NCI-H510A treated with DMSO at 0.1 percent for 48 hours (cell line): ENCODE data around the gene PDPK1.
A peak's percentile ranks its signal among the peaks of the same experiment; 100 is the strongest.
"Not testable (repeated sequence)": the region's sequence is repeated elsewhere in the genome, so short reads cannot be mapped to it uniquely, and the experiment has no call there.

Experiments
- DNase-seq: peaks from one replicate; lab custom pipeline; 2025; lab: John Stamatoyannopoulos, UW

Gene PDPK1

DNA sequence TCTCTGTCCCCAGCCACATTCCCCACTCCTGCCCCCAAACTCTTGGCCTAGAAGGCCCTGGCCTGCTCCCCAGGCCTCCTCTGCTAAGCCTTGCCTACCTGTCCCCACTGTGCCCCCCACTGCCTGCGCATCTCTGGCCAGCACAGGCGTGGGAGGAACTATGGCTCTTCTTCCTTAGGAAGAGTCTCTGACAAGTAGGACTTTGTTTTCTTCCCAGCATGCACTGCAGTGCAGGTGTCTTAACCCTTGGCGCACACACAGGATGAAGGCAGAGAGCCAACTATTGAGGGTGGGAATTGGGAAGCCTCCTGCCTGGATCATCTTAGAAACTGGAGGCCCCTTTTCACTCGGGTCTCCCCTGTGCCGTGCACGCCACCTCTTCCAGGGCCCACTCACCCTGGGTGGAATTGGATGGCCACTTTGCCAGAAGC is 14.0 kb upstream of the PDPK1 start:
- DNase-seq, result no peak

DNA sequence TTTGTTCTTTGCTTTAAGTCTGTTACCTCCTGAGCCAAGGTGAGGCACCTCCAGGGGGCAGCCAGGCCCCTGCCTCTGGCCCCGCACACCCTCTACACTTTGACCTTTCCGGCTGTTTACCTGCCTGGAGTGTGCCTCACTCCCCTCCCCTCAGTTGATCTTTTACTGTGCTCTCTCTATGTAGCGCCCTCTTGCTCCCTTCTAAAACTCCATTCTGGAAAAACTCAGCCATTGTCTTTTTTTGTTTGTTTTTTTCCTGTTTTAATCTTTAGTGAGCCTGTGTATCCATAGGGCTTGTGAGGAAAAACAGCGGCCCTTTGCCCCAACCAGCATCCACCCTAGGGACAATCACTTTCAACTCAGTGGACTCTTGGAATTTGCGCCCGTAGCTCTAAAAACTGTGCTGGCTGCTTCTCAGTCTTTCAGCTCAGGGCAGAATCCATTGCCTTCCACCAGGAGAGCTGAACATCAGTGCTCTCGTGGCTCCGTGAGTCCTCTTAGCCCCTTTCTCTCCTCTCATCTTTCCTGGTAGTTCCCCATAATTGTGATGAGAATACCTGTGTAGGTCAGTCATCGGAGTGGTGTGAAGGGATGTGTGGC is 13.4 kb upstream of the PDPK1 start:
- DNase-seq, result no peak

DNA sequence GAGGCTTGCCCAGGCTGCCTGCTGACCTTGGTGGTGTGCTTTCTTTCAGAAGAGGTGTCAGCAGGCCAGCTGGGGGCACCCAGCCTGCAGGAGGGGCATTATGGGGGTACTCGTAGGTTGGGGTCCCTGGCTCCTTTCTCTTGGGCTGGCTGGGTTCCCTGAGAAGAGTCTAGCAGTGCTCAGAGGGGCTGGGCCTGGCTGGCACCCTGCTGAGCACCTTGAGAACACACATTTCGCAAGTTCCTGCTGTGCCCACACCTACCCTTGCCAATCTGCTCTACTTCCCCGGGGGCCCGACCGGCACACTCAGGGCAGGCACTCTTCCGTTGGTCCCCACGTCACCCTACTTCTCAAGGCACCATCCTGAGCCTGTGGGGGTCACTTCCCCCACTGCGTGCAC is 11.7 kb upstream of the PDPK1 start:
- no peak for DNase-seq

DNA sequence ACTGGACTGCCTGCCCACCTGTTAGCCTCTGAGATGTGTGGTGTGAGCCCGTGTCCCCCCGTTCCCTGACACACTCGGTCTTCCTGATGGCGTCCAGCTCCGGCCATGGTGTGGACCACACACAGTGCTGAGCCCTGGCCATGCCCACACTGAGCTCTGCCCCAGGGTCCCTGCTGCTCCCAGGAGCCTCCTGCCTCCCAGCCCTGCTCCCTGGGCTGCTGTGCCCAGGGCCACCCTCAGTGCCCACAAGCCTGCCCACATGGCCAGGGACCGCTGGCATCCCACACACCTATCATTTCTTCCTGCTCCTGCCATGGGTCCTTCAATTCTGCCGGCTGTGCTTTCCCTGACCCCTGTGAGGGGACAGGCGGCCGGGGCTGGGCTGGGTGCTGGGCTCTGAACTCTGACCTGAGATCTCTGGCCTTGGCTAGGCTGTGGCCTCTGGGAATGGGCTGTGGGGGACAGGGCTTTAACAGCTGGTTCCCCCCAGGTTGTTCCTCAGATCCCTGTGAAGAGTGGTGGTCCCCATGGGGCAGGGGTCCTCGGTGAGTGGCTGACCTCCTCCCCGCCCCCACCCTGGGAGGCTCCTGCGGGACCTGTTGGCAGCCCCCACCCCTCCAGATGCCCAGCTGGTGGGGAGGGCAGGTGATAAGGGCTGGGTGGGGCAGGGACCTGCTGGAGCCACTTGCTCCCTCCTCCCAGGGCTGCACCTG is 10.6 kb upstream of the PDPK1 start:
- no peak for DNase-seq

DNA sequence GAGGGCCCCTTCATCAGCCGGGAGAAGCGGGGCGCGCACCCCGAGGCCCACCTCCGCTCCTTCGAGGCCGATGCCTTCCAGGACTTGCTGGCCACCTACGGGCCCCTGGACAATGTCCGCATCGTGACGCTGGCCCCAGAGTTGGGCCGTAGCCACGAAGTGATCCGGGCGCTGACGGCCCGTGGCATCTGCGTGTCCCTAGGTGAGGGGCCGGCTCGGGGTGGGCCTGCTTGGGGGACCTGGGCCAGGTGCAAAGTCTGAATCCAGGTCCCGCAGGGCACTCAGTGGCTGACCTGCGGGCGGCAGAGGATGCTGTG is 10.1 kb upstream of the PDPK1 start:
- DNase-seq, result no peak

DNA sequence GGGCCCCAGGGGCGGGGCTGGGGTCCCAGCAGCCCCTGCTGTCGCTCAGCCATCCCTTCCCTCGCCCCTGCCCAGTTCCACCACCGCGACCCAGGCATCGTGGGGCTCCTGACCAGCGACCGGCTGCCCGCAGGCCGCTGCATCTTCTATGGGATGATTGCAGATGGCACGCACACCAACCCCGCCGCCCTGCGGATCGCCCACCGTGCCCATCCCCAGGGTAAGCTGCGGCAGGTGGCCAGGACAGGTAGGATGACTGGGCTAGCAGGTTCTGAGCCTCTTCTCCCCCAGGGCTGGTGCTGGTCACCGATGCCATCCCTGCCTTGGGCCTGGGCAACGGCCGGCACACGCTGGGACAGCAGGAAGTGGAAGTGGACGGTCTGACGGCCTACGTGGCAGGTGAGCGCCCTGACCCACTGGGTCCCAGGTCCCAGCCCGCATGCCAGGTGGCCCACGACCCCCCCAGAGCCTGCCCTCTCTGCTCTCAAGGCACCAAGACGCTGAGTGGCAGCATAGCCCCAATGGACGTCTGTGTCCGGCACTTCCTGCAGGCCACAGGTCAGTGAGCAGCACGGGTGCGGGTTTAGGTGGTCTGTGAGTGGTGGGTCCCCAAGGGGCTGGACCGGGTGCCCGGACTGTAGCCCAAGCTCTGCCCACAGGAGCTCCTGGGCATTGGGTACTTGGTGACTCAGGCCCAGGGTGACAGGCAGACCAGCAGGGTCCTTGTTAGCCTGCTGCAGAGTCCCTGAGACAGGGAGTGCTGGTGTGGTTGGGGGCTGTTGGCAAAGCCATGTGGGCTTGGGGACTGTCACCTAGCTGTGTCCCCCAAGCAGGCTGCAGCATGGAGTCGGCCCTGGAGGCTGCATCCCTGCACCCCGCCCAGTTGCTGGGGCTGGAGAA is 9.4 kb upstream of the PDPK1 start:
- DNase-seq, result no peak

DNA sequence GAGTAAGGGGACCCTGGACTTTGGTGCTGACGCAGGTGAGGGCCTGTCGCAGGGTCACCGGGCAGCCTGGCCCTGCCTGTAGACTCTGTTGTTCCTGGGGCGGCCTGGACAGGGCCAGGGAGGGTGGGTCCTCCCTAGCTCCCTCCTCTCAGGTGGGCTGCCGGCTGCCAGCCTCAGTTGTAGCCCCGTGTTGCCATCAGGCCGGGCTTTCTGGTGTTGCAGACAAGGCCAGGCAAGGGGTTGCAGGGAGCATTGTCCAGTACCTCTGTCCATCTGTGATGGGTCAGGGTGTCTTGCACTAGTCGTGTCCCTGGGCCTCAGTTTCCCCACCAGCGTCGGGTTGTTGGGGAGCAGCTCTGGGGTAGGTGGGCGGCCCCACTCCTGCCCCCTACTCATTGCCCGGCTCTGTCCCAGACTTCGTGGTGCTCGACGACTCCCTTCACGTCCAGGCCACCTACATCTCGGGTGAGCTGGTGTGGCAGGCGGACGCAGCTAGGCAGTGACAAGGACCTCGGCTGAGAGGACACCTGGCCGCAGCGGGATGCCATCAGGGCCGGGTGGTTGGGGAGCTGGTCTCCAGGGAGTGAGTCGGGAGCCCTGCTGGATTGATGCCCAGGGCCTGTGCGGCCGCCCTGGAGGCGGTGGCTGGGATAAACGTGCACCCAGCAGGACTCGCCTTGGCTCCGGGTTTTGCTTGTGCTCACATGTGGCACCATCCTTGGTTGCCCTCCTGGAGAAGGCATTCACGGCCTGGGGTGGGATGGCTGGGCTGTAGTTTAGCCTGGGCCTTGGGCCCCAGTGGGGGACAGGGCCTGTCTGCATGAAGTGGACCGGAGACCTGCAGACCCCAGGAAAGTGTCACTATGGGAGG is 8.5 kb upstream of the PDPK1 start:
- no peak for DNase-seq

DNA sequence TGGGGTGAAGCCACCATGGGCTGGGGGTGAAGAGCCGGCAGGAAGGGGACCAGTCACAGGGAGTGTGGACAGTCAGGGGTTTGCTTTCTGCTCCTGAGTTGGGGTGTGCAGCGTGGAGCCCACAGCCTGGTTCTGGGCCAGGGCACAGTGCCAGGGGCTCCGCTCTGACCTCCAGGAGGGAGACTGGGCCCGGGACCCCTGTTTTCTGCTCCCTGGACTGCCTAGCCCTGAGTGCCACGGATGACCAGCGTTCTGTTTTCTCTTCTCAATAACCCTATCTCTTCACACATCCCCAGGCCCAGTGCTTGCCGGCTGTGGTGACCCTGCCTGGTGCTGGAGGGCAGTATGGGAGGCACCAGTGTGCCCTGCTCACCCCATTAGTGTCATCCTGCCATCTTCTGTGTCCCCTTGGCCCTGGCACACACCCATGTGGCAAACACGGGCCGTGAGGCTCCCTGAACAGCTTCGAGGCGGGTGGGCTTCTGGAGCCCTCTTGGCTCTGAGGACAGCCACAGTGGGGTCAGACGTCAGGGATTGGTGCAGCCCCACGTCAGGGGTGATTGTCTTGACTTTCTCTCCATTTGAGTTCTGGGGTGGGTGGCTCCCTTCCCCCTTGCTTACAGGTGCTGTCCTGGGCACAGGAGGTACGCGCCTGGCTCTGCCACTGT is 7.7 kb upstream of the PDPK1 start:
- no peak for DNase-seq

DNA sequence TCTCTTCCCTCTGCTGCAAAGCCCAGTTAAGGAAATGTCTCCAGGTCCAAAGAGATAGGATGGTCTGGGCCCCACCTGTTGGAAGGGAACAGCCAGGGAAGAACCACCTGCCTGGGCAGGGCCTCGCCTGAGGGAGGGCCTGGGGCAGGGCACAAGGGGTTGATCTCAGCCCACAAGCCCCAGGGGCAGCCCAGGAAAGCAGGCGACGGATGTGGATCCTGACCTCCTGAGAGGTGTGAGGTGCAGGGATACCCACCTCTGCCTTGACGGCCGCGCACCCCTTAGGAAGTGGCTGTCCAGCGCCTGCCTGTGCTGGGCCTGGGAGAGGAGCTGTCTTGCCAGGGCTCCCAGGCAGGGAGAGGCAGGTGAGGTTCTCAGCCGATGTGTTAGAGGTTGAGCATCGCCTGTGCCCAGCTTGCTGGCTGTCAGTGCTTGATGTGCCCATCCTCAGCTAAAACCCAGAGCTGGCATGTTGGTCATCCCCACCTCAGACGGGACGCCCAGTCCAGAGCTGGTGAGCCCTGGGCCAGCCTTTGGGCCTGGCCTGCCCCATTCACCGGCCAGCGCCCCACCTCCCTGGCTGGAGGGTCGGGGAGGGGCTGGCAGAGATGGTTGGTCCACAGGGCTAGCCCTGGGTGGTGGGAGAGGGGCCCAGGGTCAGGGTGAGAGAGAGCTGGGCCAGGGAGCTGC is 7.0 kb upstream of the PDPK1 start:
- DNase-seq, result no peak

DNA sequence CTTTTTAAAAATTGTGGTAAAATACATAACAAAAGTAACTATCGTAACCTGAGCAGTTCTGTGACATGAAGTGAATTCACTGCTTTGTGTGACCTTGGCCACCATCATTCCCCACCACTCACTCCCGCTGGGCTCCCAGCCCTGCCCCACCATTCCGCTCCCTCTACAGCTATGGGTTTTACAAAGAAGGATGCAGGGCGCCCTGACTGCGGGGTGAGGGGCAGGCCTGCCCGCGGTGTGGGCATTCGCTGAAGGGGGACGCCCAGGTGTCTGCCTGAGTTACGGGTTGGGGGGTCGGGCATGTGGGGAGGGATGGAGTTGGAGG is 6.5 kb upstream of the PDPK1 start, which contains the start of gene CEMP1:
CEMP1 (minus strand) TSS at position 38 of the 325 bp plus-strand sequence. CDS start 335 bp downstream, outside the sequence.
- no peak for DNase-seq

DNA sequence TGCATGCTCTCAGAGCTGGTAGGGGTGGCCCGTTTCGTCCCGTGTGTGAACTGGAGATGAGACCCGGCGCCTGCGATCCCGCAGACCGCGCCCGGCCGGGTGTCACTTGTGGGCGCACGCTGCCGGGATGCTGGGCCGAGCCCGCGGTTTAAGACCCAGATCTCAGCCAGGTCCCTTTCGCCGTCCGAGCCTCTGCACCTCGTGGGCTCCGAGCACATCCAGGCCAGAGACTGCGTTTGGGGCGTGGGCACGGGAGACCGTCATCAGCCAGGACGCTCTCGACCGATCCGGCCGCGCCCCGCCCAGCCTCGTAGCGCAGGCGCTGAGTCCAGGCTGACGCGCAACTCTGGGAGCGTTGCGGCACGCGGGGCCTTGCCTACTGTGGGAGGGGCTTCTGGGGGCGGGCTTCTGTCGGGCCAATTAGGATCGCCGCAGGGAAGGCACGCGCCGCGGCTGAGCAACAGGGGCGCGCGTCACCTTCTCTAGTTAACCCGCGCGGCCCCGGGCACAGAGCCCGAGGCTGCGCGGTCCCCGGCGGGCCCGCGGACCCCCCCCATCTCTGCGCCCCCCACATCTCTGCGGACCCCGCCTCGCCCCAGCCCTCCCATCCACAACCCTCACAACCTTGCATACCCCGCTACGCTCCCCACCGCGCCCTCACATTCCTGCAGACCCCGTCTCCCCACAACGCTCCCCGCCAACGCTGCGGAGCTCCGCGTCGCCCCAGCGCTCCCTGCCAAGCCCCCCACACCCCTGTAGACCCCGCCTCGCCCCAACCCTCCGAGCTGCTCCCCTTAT is 5.9 kb upstream of the PDPK1 start:
- peak; percentile 76 for DNase-seq

DNA sequence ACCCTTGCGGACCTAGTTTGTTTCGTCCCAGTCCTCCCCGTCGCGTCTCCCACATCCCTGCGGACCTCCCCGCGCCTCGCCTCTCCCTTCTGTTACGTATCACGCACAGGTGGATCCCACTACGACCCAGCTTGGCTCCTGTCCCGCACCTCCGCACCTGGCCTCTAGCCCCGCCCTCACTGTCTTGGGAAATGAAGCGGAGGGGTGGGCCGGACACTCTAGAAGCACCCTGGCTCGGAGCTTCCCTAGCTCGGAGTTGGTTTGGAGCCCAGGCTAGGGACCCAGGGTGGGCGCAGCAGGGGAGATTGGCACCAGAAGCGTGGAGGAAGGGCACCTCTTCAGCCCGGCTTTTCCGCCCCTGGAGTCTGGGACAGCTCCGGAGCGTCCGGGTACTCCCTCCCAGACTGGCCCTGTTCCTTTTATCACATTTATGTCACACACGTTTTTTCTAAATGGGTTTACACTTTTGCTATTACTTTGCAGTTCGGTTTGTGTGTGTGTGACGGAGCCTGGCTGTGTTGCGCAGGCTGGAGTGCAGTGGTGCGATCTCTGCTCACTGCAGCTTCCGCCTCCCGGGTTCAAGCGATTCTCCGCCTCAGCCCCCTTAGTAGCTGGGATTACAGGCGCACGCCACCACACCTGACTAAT is 5.2 kb upstream of the PDPK1 start:
- peak; percentile 41 for DNase-seq

DNA sequence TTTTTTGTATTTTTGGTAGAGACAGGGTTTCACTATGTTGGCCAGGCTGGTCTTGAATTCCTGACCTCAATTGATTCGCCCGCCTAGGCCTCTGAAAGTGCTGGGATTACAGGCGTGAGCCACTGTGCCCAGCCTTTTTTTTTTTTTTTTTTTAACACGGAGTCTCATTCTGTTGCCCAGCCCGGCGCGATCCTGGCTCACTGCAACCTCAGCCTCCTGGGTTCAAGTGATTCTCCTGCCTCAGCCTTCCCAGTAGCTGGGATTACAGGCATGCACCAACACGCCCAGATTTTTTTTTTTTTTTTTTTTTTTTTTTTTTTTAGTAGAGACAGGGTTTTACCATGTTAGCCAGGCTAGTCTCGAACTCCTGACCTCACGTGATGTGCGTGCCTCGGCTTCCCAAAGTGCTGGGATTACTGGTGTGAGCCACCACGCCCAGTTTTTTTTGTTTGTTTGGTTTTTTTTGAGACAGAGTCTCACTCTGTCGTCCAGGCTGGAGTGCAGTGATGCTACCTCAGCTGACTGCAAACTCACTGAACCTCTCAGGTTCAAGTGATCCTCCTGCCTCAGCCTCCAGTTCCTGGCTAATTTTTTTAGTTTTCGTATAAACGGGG is 4.6 kb upstream of the PDPK1 start:
- not testable (repeated sequence) for DNase-seq

DNA sequence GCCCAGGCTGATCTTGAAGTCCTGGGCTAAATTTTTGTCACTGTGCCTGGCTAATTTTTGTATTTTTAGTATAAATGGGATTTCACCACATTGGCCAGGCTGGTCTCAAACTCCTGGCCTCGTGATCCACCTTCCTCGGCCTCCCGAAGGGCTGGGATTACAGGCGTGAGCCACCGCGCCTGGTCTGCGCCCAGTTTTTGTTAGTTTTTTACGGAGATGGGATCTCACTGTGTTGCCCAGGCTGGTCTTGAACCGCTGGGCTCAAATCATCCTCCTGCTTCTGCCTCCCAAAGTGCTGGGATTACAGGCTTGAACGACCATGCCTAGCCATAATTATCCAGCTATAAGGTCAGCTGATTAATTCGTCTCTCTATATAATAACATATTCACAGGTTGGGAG is 3.9 kb upstream of the PDPK1 start:
- DNase-seq, result no peak

DNA sequence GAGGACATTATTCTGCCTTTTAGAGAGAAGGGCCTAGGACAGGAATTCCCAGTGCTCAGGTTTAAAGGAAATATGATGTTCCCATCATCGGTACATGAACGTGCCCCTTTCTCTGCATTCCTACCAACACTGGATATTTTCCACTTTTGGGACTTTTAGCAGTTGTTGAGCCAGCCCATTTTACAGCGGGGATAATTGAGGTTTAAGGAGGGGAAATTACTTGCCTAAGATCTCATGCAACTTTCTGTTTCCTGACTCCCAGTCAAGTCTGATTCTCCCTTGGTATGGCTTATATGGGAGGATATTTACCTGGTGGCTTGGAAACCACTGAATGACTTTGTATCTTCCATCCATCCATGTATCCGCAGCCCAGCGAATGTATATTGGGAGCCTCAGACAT is 3.5 kb upstream of the PDPK1 start:
- DNase-seq, result not testable (repeated sequence)

DNA sequence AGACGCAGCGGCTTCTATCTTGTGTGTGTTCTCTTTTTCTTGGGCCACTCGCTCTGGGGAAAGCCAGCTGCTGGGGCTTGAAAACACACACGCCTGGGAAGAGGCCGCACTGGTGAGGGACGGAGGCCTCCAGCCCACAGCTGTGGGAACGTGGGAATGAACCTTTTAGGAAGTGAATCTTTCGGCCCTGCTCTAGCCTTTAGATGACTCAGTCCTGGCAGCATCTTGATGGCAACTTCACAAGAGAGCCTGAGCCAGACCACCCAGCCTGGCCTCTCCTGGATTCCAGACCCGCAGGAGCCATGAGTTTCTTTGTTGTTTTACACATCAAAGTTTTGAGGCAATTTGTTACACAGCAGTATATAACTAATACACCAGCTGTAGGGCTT is 2.2 kb upstream of the PDPK1 start:
- DNase-seq, result no peak

DNA sequence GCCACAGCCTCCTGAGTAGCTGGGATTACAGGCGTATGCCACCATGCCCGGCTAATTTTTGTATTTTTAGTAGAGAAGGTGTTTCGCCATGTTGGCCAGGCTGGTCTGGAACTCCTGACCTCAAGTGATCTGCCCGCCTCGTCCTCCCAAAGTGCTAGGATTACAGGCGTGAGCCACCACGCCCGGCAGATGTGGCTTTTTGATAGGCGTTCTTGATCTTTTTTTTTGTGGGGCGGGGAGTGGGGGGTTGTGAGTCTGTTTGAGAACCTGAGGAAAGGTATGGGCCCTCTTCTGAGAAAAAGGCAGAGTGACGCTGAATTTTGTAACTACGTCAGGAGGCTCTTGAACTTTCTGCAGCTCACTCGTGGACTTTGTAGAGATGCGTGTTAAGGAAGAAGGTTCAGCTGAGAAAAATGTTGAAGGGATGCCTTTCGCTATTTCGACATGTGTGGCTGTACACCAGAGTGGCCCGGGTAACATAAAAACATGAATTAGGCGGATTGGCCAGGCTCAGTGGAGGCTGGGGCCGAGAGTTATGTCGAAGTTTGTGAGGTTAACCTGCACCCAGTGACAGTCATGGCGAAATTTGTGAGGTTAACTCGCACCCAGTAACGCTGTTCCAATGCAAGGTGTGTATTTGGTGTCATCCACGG is 1.5 kb downstream of the PDPK1 start:
- DNase-seq, result not testable (repeated sequence)

DNA sequence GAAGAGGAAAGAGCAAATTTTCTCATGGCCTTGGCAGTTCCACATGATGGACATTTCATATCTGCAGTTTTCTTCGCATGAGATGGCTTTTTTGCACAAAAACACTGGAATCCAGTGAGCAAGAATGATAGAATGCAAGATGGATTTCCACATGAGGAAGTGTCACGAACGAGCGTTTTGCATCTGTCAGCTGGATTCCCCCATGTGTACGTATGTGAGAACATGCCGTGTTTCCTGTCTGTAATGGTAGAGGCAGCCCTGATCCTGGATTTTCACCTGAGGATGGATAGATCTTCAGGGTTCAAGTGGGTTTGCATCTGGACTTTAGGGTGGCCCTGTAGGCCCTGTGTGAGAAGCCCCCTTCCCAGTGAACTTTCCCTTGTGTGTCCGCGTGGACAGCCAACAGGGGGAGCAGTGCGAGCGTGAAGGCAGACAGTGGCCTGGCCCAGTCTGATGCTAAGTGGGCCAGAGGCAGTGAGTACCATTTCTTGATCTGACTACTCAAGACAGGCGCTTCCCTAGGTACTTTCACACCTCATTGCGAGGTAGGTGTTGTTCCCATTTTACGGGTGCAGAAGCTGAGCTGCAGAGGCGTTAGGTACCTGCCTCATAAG is 2.1 kb downstream of the PDPK1 start:
- DNase-seq, result not testable (repeated sequence)
